HG03460 (cell line): ENCODE results near the gene GPATCH8.
"Not testable (repeated sequence)": the region's sequence is repeated elsewhere in the genome, so short reads cannot be mapped to it uniquely, and the experiment has no call there.

Source experiments
- ATAC-seq: cut with Tn5 transposase; IDR thresholded peaks from one replicate; pipeline ENCODE4 v1.9.1; 2021; ENCODE audit not compliant: unreplicated experiment

The GPATCH8 gene

GRCh38 chr17:44398692-44399691, 104.2 kb downstream of the GPATCH8 start:
- ATAC-seq = no peak

- no peak for ATAC-seq
Observed at GRCh38 chr17:44397479-44398440, 105.4 kb downstream of the GPATCH8 start.

- ATAC-seq = no peak
Observed at GRCh38 chr17:44396946-44397345, 106.3 kb downstream of the GPATCH8 start.

GRCh38 chr17:44394833-44395232, 108.4 kb downstream of the GPATCH8 start:
- ATAC-seq = no peak

GRCh38 chr17:44394112-44394511, 109.1 kb downstream of the GPATCH8 start:
- ATAC-seq = not testable (repeated sequence)

GRCh38 chr17:44390250-44390870, 112.8 kb downstream of the GPATCH8 start:
- ATAC-seq = no peak

- ATAC-seq = no peak
Observed at GRCh38 chr17:44389723-44390202, 113.4 kb downstream of the GPATCH8 start.

GRCh38 chr17:44389281-44389680, 113.9 kb downstream of the GPATCH8 start, which contains the start of gene ITGA2B:
Gene ITGA2B (minus strand): TSS chr17:44389649. CDS start chr17:44389473, 176 bp downstream.
- no peak for ATAC-seq

GRCh38 chr17:44387804-44388203, 115.4 kb downstream of the GPATCH8 start:
- no peak for ATAC-seq

GRCh38 chr17:44386182-44386525, 117.1 kb downstream of the GPATCH8 start:
- ATAC-seq = no peak

GRCh38 chr17:44385287-44386181, 117.7 kb downstream of the GPATCH8 start:
- peak; percentile 55 for ATAC-seq

GRCh38 chr17:44384823-44385286, 118.4 kb downstream of the GPATCH8 start:
- no peak for ATAC-seq

- no peak for ATAC-seq
Observed at GRCh38 chr17:44384281-44384822, 118.9 kb downstream of the GPATCH8 start.

GRCh38 chr17:44383861-44384260, 119.3 kb downstream of the GPATCH8 start:
- ATAC-seq = no peak

- ATAC-seq = no peak
Observed at GRCh38 chr17:44383363-44383762, 119.8 kb downstream of the GPATCH8 start.

GRCh38 chr17:44382917-44383316, 120.3 kb downstream of the GPATCH8 start:
- ATAC-seq = no peak

GRCh38 chr17:44381810-44382305, 121.3 kb downstream of the GPATCH8 start:
- ATAC-seq = no peak

- ATAC-seq = no peak
Observed at GRCh38 chr17:44380767-44381166, 122.4 kb downstream of the GPATCH8 start.

- ATAC-seq = no peak
Observed at GRCh38 chr17:44379887-44380286, 123.3 kb downstream of the GPATCH8 start.
